SK-N-MC (cell line): ENCODE measurements around the gene LRRC17.

Experiments
- DNase-seq: peaks from one replicate; pipeline ENCODE4 v3.0.0-alpha.2; 2011; ENCODE audit warnings: low read depth, low spot score
- H3K27ac ChIP-seq: fragments of 200-600 bp; sonication (generic); 2 replicates; pipeline ENCODE4 v1.5.1; 2016; ENCODE audit warnings: mixed run types
- H3K36me3 ChIP-seq: fragments of 200-600 bp; sonication (generic); 2 replicates; pipeline ENCODE4 v1.6.1; 2017; ENCODE audit warnings: antibody characterized with exemption, low read length, mixed read lengths; ENCODE audit not compliant: insufficient read depth
- H3K4me3 ChIP-seq: fragments of 200-600 bp; sonication (generic); 2 replicates; pipeline ENCODE4 v1.5.1; 2016
- H3K9ac ChIP-seq: fragments of 200-600 bp; sonication (generic); 2 replicates; pipeline ENCODE4 v1.8.0; 2017; ENCODE audit warnings: mixed run types, mixed read lengths; ENCODE audit not compliant: insufficient read length
- H3K9me3 ChIP-seq: fragments of 200-600 bp; sonication (generic); 2 replicates; pipeline ENCODE4 v1.6.1; 2017; ENCODE audit warnings: low read depth, mild to moderate bottlenecking, antibody characterized with exemption, low read length, moderate library complexity, mixed read lengths
- EZH2 ChIP-seq: fragments of 200-600 bp; sonication (generic); IDR thresholded peaks from one replicate; pipeline ENCODE4 v1.6.1; 2017; ENCODE audit warnings: antibody characterized with exemption
- FOXP2 ChIP-seq: optimal IDR thresholded peaks from 2 replicates; pipeline ENCODE3; 2011; ENCODE audit warnings: mild to moderate bottlenecking, moderate library complexity; ENCODE audit not compliant: insufficient read depth; ENCODE audit errors: extremely low read length, control extremely low read depth
- POLR2AphosphoS5 ChIP-seq: IDR thresholded peaks from 2 replicates; pipeline ENCODE4 v1.6.1; 2012; ENCODE audit warnings: mild to moderate bottlenecking, low read depth, low read length, borderline replicate concordance

Gene LRRC17

GRCh38 chr7:102992509-102992937 lies 79.7 kb downstream of the LRRC17 start:
- no peaks in the 10 kb centered on the region for H3K36me3 ChIP-seq
- H3K4me3 ChIP-seq = no peak overlapping the region
- TF ChIP-seq POLR2AphosphoS5 = no peak
- no peak for TF ChIP-seq FOXP2
- TF ChIP-seq EZH2 = no peak
- no peak for DNase-seq
- H3K9ac ChIP-seq = no peak overlapping the region
- H3K27ac ChIP-seq = no peak overlapping the region
- no peaks in the 10 kb centered on the region for H3K9me3 ChIP-seq

DNA sequence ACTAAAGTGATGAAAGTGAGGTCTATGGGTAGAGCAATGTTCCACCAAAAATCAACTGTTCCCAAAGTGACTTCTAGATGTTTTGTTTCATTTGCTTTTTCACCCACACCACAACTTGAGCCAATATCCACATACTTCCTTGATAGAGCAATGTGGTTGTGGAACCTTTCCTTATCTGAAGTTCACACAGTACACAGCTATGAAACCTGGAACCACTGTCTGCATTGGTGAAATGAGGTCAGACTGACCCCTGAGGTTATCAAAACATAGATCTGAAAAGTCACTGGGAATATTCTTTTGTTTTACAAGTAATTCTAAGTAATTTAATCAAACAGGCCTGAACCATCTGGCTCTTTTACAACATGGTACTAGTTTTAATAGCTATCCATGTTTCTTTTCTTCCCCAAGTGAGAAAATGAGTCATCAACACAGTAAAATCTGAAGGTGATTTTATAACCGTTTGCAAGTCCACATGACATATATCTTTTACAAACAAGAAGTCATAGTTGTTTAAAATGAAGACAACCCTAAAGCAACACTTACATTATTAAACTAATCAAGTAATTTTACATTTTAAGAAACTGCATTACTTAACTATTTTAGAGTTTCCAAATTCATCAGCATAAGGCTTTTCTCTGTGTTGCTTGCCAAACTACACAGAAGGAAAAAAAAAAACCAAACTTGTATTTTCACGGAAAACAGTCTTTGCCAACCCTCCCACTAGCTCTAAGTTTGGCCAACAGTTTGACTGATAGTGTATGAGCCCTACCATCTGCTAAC lies 80.3 kb downstream of the LRRC17 start:
- Histone ChIP-seq H3K4me3 (no peak overlapping the region), H3K27ac (no peak overlapping the region), H3K9ac (no peak overlapping the region), H3K9me3 (no peaks in the 10 kb centered on the region), H3K36me3 (no peaks in the 10 kb centered on the region)
- DNase-seq = no peak
- no peak for TF ChIP-seq EZH2
- no peak for TF ChIP-seq FOXP2
- no peak for TF ChIP-seq POLR2AphosphoS5

DNA sequence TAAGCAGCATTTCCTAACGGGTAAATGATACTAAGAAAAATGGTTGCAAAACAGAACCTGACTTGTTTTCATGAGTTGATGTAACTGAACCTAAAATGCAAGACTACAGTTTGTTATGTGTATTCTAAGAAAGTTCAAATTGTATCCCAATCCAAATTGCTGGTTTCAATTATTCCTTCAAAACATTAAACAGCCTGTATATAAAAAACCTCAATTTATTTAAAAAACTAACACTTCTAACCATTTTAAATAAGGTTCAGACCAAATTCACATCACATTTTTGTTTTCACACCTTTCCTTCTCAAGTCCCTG lies 80.9 kb downstream of the LRRC17 start:
- H3K9me3 ChIP-seq = no peaks in the 10 kb centered on the region
- TF ChIP-seq FOXP2 = no peak
- no peak for TF ChIP-seq EZH2
- TF ChIP-seq POLR2AphosphoS5 = no peak
- H3K36me3 ChIP-seq = no peaks in the 10 kb centered on the region
- no peak overlapping the region for H3K4me3 ChIP-seq
- DNase-seq = no peak
- H3K9ac ChIP-seq = no peak overlapping the region
- no peak overlapping the region for H3K27ac ChIP-seq

DNA sequence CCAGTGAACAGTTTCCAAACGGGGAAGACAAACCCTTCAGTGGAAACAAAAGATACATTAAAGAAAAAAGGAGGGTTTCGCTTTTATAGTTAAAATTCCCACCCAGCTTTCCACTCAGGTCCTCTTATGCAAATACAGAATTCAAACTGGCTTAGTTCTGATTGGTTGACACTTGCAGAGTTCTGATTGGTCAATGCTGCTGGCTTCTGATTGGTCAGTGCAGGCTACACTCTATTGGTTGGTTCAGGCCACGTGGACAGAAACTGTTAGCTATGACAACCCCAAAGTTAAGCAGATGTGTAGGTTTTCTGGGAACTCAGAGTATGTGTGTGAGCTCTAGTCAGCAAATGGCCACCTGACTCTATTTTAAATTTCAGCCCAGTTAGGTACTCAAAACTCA lies 81.8 kb downstream of the LRRC17 start:
- no peak for DNase-seq
- Histone ChIP-seq H3K9ac (no peak overlapping the region), H3K9me3 (no peaks in the 10 kb centered on the region), H3K27ac (no peak overlapping the region), H3K36me3 (no peaks in the 10 kb centered on the region), H3K4me3 (no peak overlapping the region)
- TF ChIP-seq FOXP2 = no peak
